HepG2 (cell line): ENCODE measurements around the gene ROMO1. TPM values are rescaled to one million over a fixed set of nuclear protein-coding genes. Genes with fewer than 3 reads are reported as not detected.

Experiments
- ADNP ChIP-seq: sonication (generic); formaldehyde crosslinking; IDR thresholded peaks from 2 replicates; pipeline ENCODE4 v1.4.0; 2020; ENCODE audit warnings: missing genetic modification reagents
- ATF7 ChIP-seq, 2 experiments: fragments of 450-650 bp in 1 of 2; sonication (generic) in 1 of 2; formaldehyde crosslinking in 1 of 2; IDR thresholded peaks; 2 replicates each; pipeline versions ENCODE4 v1.4.0 to v1.6.1; 2016 to 2020; ENCODE audit warnings: antibody characterized with exemption in 1 of 2, mild to moderate bottlenecking in 1 of 2, missing genetic modification reagents in 1 of 2
- ATF7-NPFF ChIP-seq: sonication (generic); formaldehyde crosslinking; IDR thresholded peaks from 2 replicates; pipeline ENCODE4 v1.8.1; 2023; ENCODE audit warnings: mild to moderate bottlenecking, low read depth, missing genetic modification reagents, moderate library complexity
- JDP2 ChIP-seq: sonication (generic); formaldehyde crosslinking; IDR thresholded peaks from 2 replicates; pipeline ENCODE4 v1.8.1; 2022; ENCODE audit warnings: missing genetic modification reagents, borderline replicate concordance
- MAF1 ChIP-seq: sonication (generic); formaldehyde crosslinking; IDR thresholded peaks from 2 replicates; pipeline ENCODE4 v1.5.0; 2020; ENCODE audit warnings: missing genetic modification reagents, borderline replicate concordance
- MATR3 ChIP-seq: sonication (generic); formaldehyde crosslinking; IDR thresholded peaks from 2 replicates; pipeline ENCODE4 v1.4.0; 2020; ENCODE audit warnings: missing genetic modification reagents
- NCOR1 ChIP-seq: fragments of 200-600 bp; sonication (generic); IDR thresholded peaks from 2 replicates; pipeline ENCODE4 v1.7.0; 2017; ENCODE audit warnings: antibody characterized with exemption, low read length, borderline replicate concordance
- PAF1 ChIP-seq: IDR thresholded peaks from 2 replicates; pipeline ENCODE4 v1.6.1; 2016; ENCODE audit warnings: missing genetic modification reagents, missing compliant biosample characterization
- SETDB1 ChIP-seq: sonication (generic); formaldehyde crosslinking; IDR thresholded peaks from 2 replicates; pipeline ENCODE4 v1.5.1; 2020; ENCODE audit warnings: missing genetic modification reagents, mild to moderate bottlenecking, borderline replicate concordance
- ZNF12 ChIP-seq: sonication (generic); formaldehyde crosslinking; IDR thresholded peaks from 2 replicates; pipeline ENCODE4 v1.5.0; 2020; ENCODE audit warnings: missing genetic modification reagents
- ZNF292 ChIP-seq: sonication (generic); formaldehyde crosslinking; IDR thresholded peaks from 2 replicates; pipeline ENCODE4 v1.8.1; 2022; ENCODE audit warnings: mild to moderate bottlenecking, low read depth, missing genetic modification reagents, borderline replicate concordance
- ZNF768 ChIP-seq: sonication (generic); formaldehyde crosslinking; IDR thresholded peaks from 2 replicates; pipeline ENCODE4 v1.4.0; 2020; ENCODE audit warnings: missing genetic modification reagents
- ZSCAN20 ChIP-seq: sonication (generic); formaldehyde crosslinking; IDR thresholded peaks from 2 replicates; pipeline ENCODE4 v1.4.0; 2020; ENCODE audit warnings: missing genetic modification reagents, mild to moderate bottlenecking, borderline replicate concordance
- polyA plus RNA-seq, 8 experiments: library from polyadenylated mRNA; depleted of rRNA in 3 of 8; stranded (reverse) in 7 of 8; unstranded in 1 of 8; fragments of >200 nt; fragmentation: Illumina TruSeq in 4 of 8; extraction: Trizol in 4 of 8; gene quantifications; 2 replicates each; pipeline versions ENCODE4 v1.2.1 to v1.2.3, GENCODE V29; 2011 to 2016; ENCODE audit warnings: low read depth in 4 of 8, missing spikeins in 1 of 8, mixed read lengths in 1 of 8; ENCODE audit not compliant: insufficient read depth in 1 of 8
- total RNA-seq, 5 experiments: library from RNA; depleted of rRNA; stranded (reverse); fragments of >200 nt; fragmentation: Illumina TruSeq; extraction: Trizol; gene quantifications; 2 replicates each; pipeline ENCODE4 v1.2.3, GENCODE V29; 2016; ENCODE audit warnings: low read depth in 1 of 5
- TF ChIP-seq, protein P1 (sequence below): sonication (generic); formaldehyde crosslinking; IDR thresholded peaks from 2 replicates; pipeline ENCODE4 v1.4.0; 2020; ENCODE audit warnings: missing genetic modification reagents
- TF ChIP-seq, protein P2 (sequence below): sonication (generic); formaldehyde crosslinking; IDR thresholded peaks from one replicate; pipeline ENCODE4 v1.5.1; 2020; ENCODE audit warnings: mild to moderate bottlenecking, missing genetic modification reagents; ENCODE audit errors: not compliant biosample characterization
- TF ChIP-seq, protein P3 (sequence below): IDR thresholded peaks from 2 replicates; pipeline ENCODE4 v1.6.1; 2016; ENCODE audit warnings: low read depth, control low read depth

Gene ROMO1
- total and polyA plus RNA-seq, 2 of the 13 experiments (the other 11 are each of a cell fraction or from before 2014, with no cell fraction given): 636 to 755 TPM

DNA sequence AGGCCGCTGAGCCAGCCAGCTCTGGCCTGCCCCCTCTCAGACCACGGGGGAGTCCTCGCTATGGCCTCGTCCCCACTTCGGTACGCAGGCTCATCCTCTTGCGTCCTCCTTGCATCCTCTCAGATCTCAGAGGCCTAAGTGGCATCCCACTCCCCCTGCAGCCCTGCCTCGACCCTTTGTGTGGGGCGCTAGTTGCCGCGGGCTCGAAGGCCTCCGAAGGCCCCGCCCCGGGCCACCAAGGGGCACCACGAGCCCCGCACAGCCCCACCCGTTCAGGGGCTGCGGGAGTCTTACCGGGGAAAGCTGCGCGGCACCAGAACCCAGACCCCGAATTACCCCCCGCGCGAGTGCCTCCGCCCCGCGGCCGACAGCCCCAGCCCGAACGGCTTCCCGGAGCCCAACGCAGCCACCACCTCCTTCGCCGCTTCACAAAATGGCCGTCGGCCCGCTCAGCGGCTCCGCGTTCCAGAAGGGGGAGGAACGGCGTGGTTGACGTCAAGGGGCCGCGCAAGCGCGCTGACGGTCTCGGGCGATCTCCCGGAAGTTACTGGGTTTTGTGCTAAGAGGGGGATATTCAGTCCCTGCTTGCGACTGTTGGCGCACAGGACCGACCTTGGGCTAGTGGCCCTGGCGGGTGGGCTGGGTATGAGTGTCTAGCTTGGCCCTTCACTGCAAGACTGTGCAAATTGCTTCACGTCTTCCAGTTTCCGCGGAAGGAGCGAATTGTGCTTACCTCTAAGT, 34.6 kb upstream of the ROMO1 start, which contains the start of the genes CPNE1 and RBM12 (continued):
- TF ChIP-seq, protein P1, sequence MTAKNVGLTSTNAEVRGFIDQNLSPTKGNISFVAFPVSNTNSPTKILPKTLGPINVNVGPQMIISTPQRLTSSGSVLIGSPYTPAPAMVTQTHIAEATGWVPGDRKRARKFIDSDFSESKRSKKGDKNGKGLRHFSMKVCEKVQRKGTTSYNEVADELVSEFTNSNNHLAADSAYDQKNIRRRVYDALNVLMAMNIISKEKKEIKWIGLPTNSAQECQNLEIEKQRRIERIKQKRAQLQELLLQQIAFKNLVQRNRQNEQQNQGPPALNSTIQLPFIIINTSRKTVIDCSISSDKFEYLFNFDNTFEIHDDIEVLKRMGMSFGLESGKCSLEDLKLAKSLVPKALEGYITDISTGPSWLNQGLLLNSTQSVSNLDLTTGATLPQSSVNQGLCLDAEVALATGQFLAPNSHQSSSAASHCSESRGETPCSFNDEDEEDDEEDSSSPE (CRISPR knock-in tag): peak; percentile 93
- peak; percentile 86; the same call in 1 of the 2 replicates for TF ChIP-seq ZNF768 (CRISPR knock-in tag)
- peak; percentile 37; the same call in 1 of the 2 replicates for TF ChIP-seq ATF7 (IDR thresholded peaks at IDR 0.05)
- TF ChIP-seq ATF7 (CRISPR knock-in tag; IDR thresholded peaks at IDR 0.05): peak; percentile 85
- TF ChIP-seq ADNP: no peak; the same call in 1 of the 2 replicates
- peak; percentile 86; the same call in 1 of the 2 replicates for TF ChIP-seq JDP2 (CRISPR knock-in tag)
- TF ChIP-seq NCOR1: 0 out of 2 replicates have a peak, but pooled peaks have one; percentile 24
- peak; percentile 98 for TF ChIP-seq ATF7-NPFF
- TF ChIP-seq, protein P2, sequence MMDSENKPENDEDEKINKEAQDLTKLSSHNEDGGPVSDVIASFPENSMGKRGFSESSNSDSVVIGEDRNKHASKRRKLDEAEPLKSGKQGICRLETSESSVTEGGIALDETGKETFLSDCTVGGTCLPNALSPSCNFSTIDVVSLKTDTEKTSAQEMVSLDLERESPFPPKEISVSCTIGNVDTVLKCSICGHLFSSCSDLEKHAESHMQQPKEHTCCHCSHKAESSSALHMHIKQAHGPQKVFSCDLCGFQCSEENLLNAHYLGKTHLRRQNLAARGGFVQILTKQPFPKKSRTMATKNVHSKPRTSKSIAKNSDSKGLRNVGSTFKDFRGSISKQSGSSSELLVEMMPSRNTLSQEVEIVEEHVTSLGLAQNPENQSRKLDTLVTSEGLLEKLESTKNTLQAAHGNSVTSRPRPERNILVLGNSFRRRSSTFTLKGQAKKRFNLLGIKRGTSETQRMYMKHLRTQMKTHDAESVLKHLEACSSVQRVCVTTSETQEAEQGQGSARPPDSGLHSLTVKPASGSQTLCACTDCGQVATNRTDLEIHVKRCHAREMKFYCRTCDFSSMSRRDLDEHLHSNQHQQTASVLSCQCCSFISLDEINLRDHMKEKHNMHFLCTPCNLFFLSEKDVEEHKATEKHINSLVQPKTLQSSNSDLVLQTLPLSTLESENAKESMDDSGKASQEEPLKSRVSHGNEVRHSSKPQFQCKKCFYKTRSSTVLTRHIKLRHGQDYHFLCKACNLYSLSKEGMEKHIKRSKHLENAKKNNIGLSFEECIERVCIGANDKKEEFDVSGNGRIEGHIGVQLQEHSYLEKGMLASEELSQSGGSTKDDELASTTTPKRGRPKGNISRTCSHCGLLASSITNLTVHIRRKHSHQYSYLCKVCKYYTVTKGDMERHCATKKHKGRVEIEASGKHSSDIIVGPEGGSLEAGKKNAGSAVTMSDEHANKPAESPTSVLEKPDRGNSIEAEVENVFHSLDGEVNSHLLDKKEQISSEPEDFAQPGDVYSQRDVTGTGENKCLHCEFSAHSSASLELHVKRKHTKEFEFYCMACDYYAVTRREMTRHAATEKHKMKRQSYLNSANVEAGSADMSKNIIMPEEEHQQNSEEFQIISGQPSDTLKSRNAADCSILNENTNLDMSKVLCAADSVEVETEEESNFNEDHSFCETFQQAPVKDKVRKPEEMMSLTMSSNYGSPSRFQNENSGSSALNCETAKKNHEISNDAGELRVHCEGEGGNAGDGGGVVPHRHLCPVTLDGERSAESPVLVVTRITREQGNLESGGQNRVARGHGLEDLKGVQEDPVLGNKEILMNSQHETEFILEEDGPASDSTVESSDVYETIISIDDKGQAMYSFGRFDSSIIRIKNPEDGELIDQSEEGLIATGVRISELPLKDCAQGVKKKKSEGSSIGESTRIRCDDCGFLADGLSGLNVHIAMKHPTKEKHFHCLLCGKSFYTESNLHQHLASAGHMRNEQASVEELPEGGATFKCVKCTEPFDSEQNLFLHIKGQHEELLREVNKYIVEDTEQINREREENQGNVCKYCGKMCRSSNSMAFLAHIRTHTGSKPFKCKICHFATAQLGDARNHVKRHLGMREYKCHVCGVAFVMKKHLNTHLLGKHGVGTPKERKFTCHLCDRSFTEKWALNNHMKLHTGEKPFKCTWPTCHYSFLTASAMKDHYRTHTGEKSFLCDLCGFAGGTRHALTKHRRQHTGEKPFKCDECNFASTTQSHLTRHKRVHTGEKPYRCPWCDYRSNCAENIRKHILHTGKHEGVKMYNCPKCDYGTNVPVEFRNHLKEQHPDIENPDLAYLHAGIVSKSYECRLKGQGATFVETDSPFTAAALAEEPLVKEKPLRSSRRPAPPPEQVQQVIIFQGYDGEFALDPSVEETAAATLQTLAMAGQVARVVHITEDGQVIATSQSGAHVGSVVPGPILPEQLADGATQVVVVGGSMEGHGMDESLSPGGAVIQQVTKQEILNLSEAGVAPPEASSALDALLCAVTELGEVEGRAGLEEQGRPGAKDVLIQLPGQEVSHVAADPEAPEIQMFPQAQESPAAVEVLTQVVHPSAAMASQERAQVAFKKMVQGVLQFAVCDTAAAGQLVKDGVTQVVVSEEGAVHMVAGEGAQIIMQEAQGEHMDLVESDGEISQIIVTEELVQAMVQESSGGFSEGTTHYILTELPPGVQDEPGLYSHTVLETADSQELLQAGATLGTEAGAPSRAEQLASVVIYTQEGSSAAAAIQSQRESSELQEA (CRISPR knock-in tag): peak; percentile 99
- no peak for TF ChIP-seq PAF1 (CRISPR knock-in tag)
- TF ChIP-seq ZNF292: peak; percentile 21; the same call in 1 of the 2 replicates
- no peak for TF ChIP-seq MATR3 (CRISPR knock-in tag)
- peak; percentile 83; the same call in 1 of the 2 replicates for TF ChIP-seq ZSCAN20
- TF ChIP-seq ZNF12 (CRISPR knock-in tag): peak; percentile 66
- TF ChIP-seq, protein P3, sequence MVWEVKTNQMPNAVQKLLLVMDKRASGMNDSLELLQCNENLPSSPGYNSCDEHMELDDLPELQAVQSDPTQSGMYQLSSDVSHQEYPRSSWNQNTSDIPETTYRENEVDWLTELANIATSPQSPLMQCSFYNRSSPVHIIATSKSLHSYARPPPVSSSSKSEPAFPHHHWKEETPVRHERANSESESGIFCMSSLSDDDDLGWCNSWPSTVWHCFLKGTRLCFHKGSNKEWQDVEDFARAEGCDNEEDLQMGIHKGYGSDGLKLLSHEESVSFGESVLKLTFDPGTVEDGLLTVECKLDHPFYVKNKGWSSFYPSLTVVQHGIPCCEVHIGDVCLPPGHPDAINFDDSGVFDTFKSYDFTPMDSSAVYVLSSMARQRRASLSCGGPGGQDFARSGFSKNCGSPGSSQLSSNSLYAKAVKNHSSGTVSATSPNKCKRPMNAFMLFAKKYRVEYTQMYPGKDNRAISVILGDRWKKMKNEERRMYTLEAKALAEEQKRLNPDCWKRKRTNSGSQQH (CRISPR knock-in tag): peak; percentile 79
- no peak for TF ChIP-seq SETDB1 (CRISPR knock-in tag)
- no peak; the same call in 1 of the 2 replicates for TF ChIP-seq MAF1 (CRISPR knock-in tag)
